ENCODE results near the gene SETD1B. TPM values are rescaled to one million over a fixed set of nuclear protein-coding genes. Genes with fewer than 3 reads are reported as not detected.
"Not testable (repeated sequence)": the region's sequence is repeated elsewhere in the genome, so short reads cannot be mapped to it uniquely, and the experiment has no call there.

The SETD1B gene
- 100 to 1,000 TPM in 1 of 5 donors, 10 to 100 TPM in 4; 87.7 to 106 (median 96.0) TPM for total RNA-seq
- 24.4 TPM for total RNA-seq (2013)
- total RNA-seq = 10.4 to 200 (median 76.7) reads per million in 29 experiments

DNA sequence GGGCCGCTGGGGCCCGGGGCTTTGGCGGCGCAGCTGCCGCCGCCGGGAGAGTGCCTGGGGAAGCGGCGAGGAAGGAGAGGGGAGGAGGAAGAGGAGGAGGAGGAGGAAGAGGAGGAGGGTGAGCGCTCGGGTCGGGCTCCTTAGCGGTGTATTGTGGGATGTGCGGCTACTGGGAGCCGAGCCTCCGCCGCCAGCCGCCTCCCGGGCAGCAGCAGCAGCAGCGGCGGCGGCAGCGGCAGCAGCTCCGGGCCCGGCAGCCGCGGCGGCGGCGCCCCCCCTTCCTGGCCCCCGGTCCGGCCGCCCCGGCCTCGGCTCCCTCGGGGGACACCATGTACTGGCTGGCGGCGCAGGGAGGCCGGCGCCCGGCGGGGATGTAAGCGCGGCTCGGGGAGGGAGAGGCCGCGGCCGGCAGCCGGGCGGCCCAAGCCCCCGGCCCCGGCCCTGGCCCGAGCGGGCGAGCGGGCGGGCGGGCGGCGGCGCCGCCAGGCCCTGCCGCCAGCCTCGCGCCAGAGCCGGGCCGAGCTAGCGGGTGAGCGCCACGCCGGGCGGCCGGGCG lies at the start of gene SETD1B:
SETD1B (plus strand) TSS at position 149 of the 556 bp plus-strand sequence. CDS start 729 bp downstream, outside the sequence.
- peaks cover 22 to 39% (median 38%) of the 10 kb centered on the region in 3 donors for H3K4me1 Mint-ChIP-seq
- no peaks in the 10 kb centered on the region for H3K9me3 ChIP-seq
- H3K36me3 ChIP-seq (ENCODE audit: control insufficient read depth in 2 of 2, extremely low read depth in 1 of 2, insufficient read depth in 1 of 2, low read length in 1 of 2) = peaks cover 0 to 24% of the 10 kb centered on the region in 2 donors
- no peaks in the 10 kb centered on the region for H3K27me3 Mint-ChIP-seq
- peaks cover 19% of the 10 kb centered on the region for H3K36me3 Mint-ChIP-seq
- peak; percentile 1 to 15 (median 8) for ATAC-seq (replicated peaks in 1 of 4)
- ChIA-PET CTCF (interaction anchor here (0.6 to 13.1 kb wide), 6 partner anchors 8 to 1328 kb away, joined by 3 to 344 read pairs (median 6); partner anchors contain the start of gene RHOF (in 2 of the 2)), POLR2A (interaction anchor here (0.6 to 2.5 kb wide), 12 partner anchors 10 to 758 kb away, joined by 3 to 10 read pairs (median 5); no protein-coding TSS in a partner anchor)
- H3K27ac ChIP-seq (ENCODE audit: low read length) = peak within 1 kb of the TSS; percentile 96
- H3K4me3 ChIP-seq (ENCODE audit: control insufficient read depth in 1 of 2, extremely low read depth in 1 of 2, low read length in 1 of 2) = peak within 1 kb of the TSS; percentile 92 to 97
- H3K4me3 Mint-ChIP-seq = peak within 1 kb of the TSS; percentile 93 to 98 (median 98)
- DNase-seq = peak in 19 of 35 experiments; percentile 38 to 74 (median 54)
- no peaks in the 10 kb centered on the region for H3K27me3 ChIP-seq (replicated peaks in 1 of 2; ENCODE audit: control insufficient read depth in 2 of 2, extremely low read depth in 1 of 2, insufficient read depth in 2 of 2, low read length in 1 of 2)
- WGBS (ENCODE audit: insufficient coverage) = 0% methylated on average over 74 of the region's 74 CpGs
- H3K27ac Mint-ChIP-seq = peak within 1 kb of the TSS; percentile 98 to 100
- no peaks in the 10 kb centered on the region for H3K9me3 Mint-ChIP-seq
- H3K4me1 ChIP-seq (ENCODE audit: control insufficient read depth in 1 of 2, extremely low read depth in 1 of 2, insufficient read depth in 2 of 2, low read length in 2 of 2) = peaks cover 20 to 51% of the 10 kb centered on the region in 2 experiments

DNA sequence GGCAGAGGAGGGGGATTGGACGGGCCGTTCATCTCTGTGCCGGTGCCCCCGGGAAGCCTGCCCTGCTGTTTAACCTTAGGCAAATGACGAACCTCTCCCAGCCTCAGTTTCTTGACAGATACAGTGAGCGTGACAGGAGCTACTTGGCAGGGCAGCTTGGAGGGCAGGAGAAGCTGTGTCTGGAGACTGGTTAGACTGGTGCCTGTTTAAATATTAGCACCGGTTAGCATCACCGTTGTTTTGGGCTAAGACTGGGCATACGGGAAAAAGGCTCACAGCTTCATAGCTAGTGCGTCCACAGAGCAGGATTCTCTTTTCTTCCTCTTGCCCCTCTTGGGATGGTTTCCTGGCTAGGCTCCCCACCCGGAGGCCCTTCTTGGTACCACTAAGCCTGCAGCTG lies 49.0 kb upstream of the SETD1B start:
- Mint-ChIP-seq H3K4me1 (peaks cover 5 to 18% (median 11%) of the 10 kb centered on the region in 3 donors), H3K36me3 (no peaks in the 10 kb centered on the region), H3K27me3 (no peaks in the 10 kb centered on the region), H3K9me3 (no peaks in the 10 kb centered on the region), H3K27ac (no peak overlapping the region), H3K4me3 (no peak overlapping the region)
- Histone ChIP-seq H3K4me1 (ENCODE audit: control insufficient read depth in 1 of 2, extremely low read depth in 1 of 2, insufficient read depth in 2 of 2, low read length in 2 of 2) (peaks cover 0 to 19% of the 10 kb centered on the region in 2 experiments), H3K27me3 (replicated peaks in 1 of 2; ENCODE audit: control insufficient read depth in 2 of 2, extremely low read depth in 1 of 2, insufficient read depth in 2 of 2, low read length in 1 of 2) (no peaks in the 10 kb centered on the region), H3K36me3 (ENCODE audit: control insufficient read depth in 2 of 2, extremely low read depth in 1 of 2, insufficient read depth in 1 of 2, low read length in 1 of 2) (no peaks in the 10 kb centered on the region), H3K9me3 (no peaks in the 10 kb centered on the region), H3K27ac (ENCODE audit: low read length) (no peak overlapping the region), H3K4me3 (ENCODE audit: control insufficient read depth in 1 of 2, extremely low read depth in 1 of 2, low read length in 1 of 2) (no peak overlapping the region)
- ATAC-seq (replicated peaks in 1 of 4) (no peak), DNase-seq (no peak)
- ChIA-PET POLR2A (no interaction called here), CTCF (no interaction called here)
- WGBS (ENCODE audit: insufficient coverage) = 100% methylated on average over 2 of the region's 11 CpGs

DNA sequence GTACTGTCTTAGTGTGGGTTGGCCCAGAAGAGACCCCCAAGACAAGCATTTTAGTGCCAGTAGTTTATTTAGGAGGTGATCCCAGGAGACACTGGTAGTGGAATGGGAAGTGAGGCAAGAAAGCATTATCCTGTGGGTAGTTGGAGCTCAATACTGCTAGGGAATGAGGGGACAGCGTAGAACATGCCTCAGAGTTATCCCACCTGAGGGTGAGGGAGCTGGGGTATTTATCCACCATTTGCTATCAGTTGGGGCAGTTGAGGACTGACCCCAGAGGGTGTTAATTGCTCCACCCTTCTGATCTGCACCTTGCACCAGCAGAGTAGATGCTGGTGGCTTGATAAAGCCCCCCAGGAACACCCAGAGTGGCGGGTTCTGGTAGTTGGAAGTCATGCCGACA lies 48.2 kb upstream of the SETD1B start:
- ChIA-PET CTCF (no interaction called here), POLR2A (no interaction called here)
- Histone ChIP-seq H3K36me3 (ENCODE audit: control insufficient read depth in 2 of 2, extremely low read depth in 1 of 2, insufficient read depth in 1 of 2, low read length in 1 of 2) (no peaks in the 10 kb centered on the region), H3K27me3 (replicated peaks in 1 of 2; ENCODE audit: control insufficient read depth in 2 of 2, extremely low read depth in 1 of 2, insufficient read depth in 2 of 2, low read length in 1 of 2) (no peaks in the 10 kb centered on the region), H3K27ac (ENCODE audit: low read length) (no peak overlapping the region), H3K4me1 (ENCODE audit: control insufficient read depth in 1 of 2, extremely low read depth in 1 of 2, insufficient read depth in 2 of 2, low read length in 2 of 2) (peaks cover 0 to 12% of the 10 kb centered on the region in 2 experiments), H3K9me3 (no peaks in the 10 kb centered on the region), H3K4me3 (ENCODE audit: control insufficient read depth in 1 of 2, extremely low read depth in 1 of 2, low read length in 1 of 2) (no peak overlapping the region)
- Mint-ChIP-seq H3K9me3 (no peaks in the 10 kb centered on the region), H3K27ac (no peak overlapping the region), H3K36me3 (no peaks in the 10 kb centered on the region), H3K27me3 (no peaks in the 10 kb centered on the region), H3K4me3 (no peak overlapping the region), H3K4me1 (peaks cover 5 to 15% (median 11%) of the 10 kb centered on the region in 3 donors)
- 100% methylated on average over 1 of the region's 3 CpGs for WGBS (ENCODE audit: insufficient coverage)
- ATAC-seq (replicated peaks in 1 of 4) (no peak), DNase-seq (no peak)

DNA sequence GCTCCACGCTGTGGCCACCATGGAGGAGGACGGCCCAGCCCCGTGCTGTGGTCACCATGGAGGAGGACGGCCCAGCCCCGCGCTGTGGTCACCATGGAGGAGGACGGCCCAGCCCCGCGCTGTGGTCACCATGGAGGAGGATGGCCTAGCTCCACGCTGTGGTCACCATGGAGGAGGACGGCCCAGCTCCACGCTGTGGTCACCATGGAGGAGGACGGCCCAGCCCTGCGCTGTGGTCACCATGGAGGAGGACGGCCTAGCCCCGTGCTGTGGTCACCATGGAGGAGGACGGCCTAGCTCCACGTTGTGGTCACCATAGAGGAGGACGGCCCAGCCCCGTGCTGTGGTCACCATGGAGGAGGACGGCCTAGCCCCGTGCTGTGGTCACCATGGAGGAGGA lies 45.3 kb upstream of the SETD1B start:
- H3K27ac Mint-ChIP-seq; H3K9me3 Mint-ChIP-seq; H3K36me3 Mint-ChIP-seq; H3K4me3 ChIP-seq (ENCODE audit: control insufficient read depth in 1 of 2, extremely low read depth in 1 of 2, low read length in 1 of 2); H3K9me3 ChIP-seq; H3K4me1 ChIP-seq (ENCODE audit: control insufficient read depth in 1 of 2, extremely low read depth in 1 of 2, insufficient read depth in 2 of 2, low read length in 2 of 2); CTCF ChIA-PET; H3K27ac ChIP-seq (ENCODE audit: low read length); DNase-seq; H3K36me3 ChIP-seq (ENCODE audit: control insufficient read depth in 2 of 2, extremely low read depth in 1 of 2, insufficient read depth in 1 of 2, low read length in 1 of 2); ATAC-seq (replicated peaks in 1 of 4); H3K27me3 Mint-ChIP-seq; H3K27me3 ChIP-seq (replicated peaks in 1 of 2; ENCODE audit: control insufficient read depth in 2 of 2, extremely low read depth in 1 of 2, insufficient read depth in 2 of 2, low read length in 1 of 2); H3K4me3 Mint-ChIP-seq: not testable (repeated sequence)
- peaks cover 5 to 12% (median 11%) of the 10 kb centered on the region in 3 donors for H3K4me1 Mint-ChIP-seq
- WGBS (ENCODE audit: insufficient coverage) = no CpG with 5 or more reads among the region's 22 CpGs
- POLR2A ChIA-PET = interaction anchor here in 1 of 2 donors (0.6 to 0.7 kb wide), 2 partner anchors 79 to 150 kb away, joined by 3 read pairs; no protein-coding TSS in a partner anchor

DNA sequence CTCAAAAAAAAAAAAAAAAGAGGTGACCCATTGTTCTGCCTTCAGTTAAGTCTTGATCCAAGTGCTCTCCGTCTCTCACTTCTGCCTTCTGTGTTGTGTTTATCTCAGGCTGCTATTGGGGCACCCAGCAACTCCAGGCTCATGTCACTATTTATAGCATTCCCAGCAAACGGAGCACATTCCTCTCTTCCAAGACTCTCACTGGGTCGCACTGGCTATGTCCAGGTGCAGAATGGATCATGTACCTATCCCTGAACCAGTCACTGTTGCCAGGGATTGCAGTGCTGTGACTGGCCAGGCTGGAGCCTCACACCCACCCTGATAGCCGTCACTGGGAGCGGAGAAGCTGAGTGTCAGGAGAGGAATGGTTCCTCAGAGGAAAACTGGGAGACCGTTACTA lies 41.5 kb upstream of the SETD1B start:
- POLR2A ChIA-PET = no interaction called here
- 97% methylated on average over 4 of the region's 6 CpGs for whole genome bisulfite sequencing (ENCODE audit: insufficient coverage)
- Mint-ChIP-seq H3K27ac (no peak overlapping the region), H3K27me3 (no peaks in the 10 kb centered on the region), H3K4me3 (no peak overlapping the region), H3K36me3 (peaks cover 3% of the 10 kb centered on the region), H3K4me1 (no peaks in the 10 kb centered on the region), H3K9me3 (no peaks in the 10 kb centered on the region)
- DNase-seq (no peak), ATAC-seq (replicated peaks in 1 of 4) (no peak)
- H3K4me1 ChIP-seq (ENCODE audit: control insufficient read depth in 1 of 2, extremely low read depth in 1 of 2, insufficient read depth in 2 of 2, low read length in 2 of 2) = no peaks in the 10 kb centered on the region
- CTCF ChIA-PET = no interaction called here
- no peaks in the 10 kb centered on the region for H3K27me3 ChIP-seq (replicated peaks in 1 of 2; ENCODE audit: control insufficient read depth in 2 of 2, extremely low read depth in 1 of 2, insufficient read depth in 2 of 2, low read length in 1 of 2)
- H3K4me3 ChIP-seq (ENCODE audit: control insufficient read depth in 1 of 2, extremely low read depth in 1 of 2, low read length in 1 of 2) = no peak overlapping the region
- H3K9me3 ChIP-seq = no peaks in the 10 kb centered on the region
- H3K27ac ChIP-seq (ENCODE audit: low read length) = no peak overlapping the region
- peaks cover 0 to 4% of the 10 kb centered on the region in 2 donors for H3K36me3 ChIP-seq (ENCODE audit: control insufficient read depth in 2 of 2, extremely low read depth in 1 of 2, insufficient read depth in 1 of 2, low read length in 1 of 2)

DNA sequence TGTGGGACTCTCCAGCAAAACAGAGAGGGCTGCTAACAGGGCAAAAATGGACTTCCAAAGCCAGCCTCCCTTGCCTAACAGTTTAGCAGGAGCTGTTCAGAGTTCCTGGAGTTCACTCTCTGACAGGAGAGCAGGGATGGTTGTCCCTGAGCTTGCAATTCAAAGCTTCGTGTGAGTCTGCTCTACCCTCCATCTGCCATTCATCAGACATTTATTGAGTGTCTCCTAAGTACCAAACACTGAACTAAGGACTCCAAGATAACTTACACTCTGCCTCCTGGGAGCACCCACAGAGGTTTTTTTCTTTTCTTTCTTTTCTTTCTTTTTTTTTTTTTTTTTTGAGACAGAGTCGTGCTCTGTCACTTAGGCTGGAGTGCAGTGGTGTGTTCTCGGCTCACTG lies 39.0 kb upstream of the SETD1B start:
- no peaks in the 10 kb centered on the region for H3K27me3 Mint-ChIP-seq
- Histone ChIP-seq H3K4me3 (ENCODE audit: control insufficient read depth in 1 of 2, extremely low read depth in 1 of 2, low read length in 1 of 2) (no peak overlapping the region), H3K36me3 (ENCODE audit: control insufficient read depth in 2 of 2, extremely low read depth in 1 of 2, insufficient read depth in 1 of 2, low read length in 1 of 2) (peaks cover 0 to 4% of the 10 kb centered on the region in 2 donors), H3K27ac (ENCODE audit: low read length) (no peak overlapping the region), H3K4me1 (ENCODE audit: control insufficient read depth in 1 of 2, extremely low read depth in 1 of 2, insufficient read depth in 2 of 2, low read length in 2 of 2) (no peaks in the 10 kb centered on the region), H3K9me3 (no peaks in the 10 kb centered on the region), H3K27me3 (replicated peaks in 1 of 2; ENCODE audit: control insufficient read depth in 2 of 2, extremely low read depth in 1 of 2, insufficient read depth in 2 of 2, low read length in 1 of 2) (no peaks in the 10 kb centered on the region)
- H3K4me3 Mint-ChIP-seq = no peak overlapping the region
- H3K9me3 Mint-ChIP-seq = no peaks in the 10 kb centered on the region
- CTCF ChIA-PET = interaction anchor here in 1 of 2 donors (0.7 kb wide), 1 partner anchor 308 kb away, joined by 6 read pairs; no protein-coding TSS in a partner anchor
- POLR2A ChIA-PET = interaction anchor here in 1 of 2 donors (0.7 kb wide), 1 partner anchor 430 kb away, joined by 5 read pairs; no protein-coding TSS in a partner anchor
- no peak for DNase-seq
- 80% methylated on average over 1 of the region's 3 CpGs for WGBS (ENCODE audit: insufficient coverage)
- H3K27ac Mint-ChIP-seq = no peak overlapping the region
- ATAC-seq (replicated peaks in 1 of 4) = no peak
- H3K36me3 Mint-ChIP-seq = peaks cover 3% of the 10 kb centered on the region
- H3K4me1 Mint-ChIP-seq = no peaks in the 10 kb centered on the region

All from T-cell (primary cell).